GM12878 (cell line): ENCODE results near the gene MPHOSPH9. TPM values are rescaled to one million over a fixed set of nuclear protein-coding genes. Genes with fewer than 3 reads are reported as not detected.

Experiments
- ATAC-seq: fragments of 200-7000 bp; cut with Tn5 transposase; 3 replicates; pipeline ENCODE4 v1.9.1; 2020; ENCODE audit warnings: mild to moderate bottlenecking, moderate library complexity
- BruUV-seq: library from RNA; stranded (reverse); fragments of 400-500 nt; replicated peaks from 2 replicates; lab custom pipeline; 2021; lab: Mats Ljungman, UMichigan
- CTCF ChIA-PET: fragments of 300-600 bp; sonication (Branson Sonifier 250); formaldehyde crosslinking; extraction: SDS; loops from one replicate; lab custom pipeline; 2021; ENCODE audit warnings: inconsistent platforms; lab: Yijun Ruan, JAX
- POLR2A ChIA-PET: fragments of 350-600 bp; formaldehyde crosslinking; extraction: SDS; loops from one replicate; lab custom pipeline; 2021; ENCODE audit warnings: inconsistent platforms; lab: Charles Lee
- RAD21 ChIA-PET: fragments of 300-600 bp; sonication (Branson Sonifier 250); formaldehyde crosslinking; loops from one replicate; lab custom pipeline; 2023; ENCODE audit warnings: antibody characterized with exemption; ENCODE audit not compliant: unreplicated experiment; lab: Charles Lee
- SMC1A ChIA-PET: fragments of 300-600 bp; sonication (Branson Sonifier 250); formaldehyde crosslinking; loops from one replicate; lab custom pipeline; 2023; ENCODE audit not compliant: unreplicated experiment, uncharacterized antibody; lab: Charles Lee
- DNase-seq: peaks from one replicate; pipeline ENCODE4 v3.0.0-alpha.2; 2011; ENCODE audit warnings: low read depth, low spot score
- FAIRE-seq: peaks from 3 replicates; lab custom pipeline; 2011; peaks lifted over from hg19 to GRCh38; lab: Jason Lieb, UNC
- H2AFZ ChIP-seq: 2 replicates; pipeline ENCODE4 v1.6.0; 2011; ENCODE audit warnings: low read depth, low read length, control low read depth; ENCODE audit not compliant: control insufficient read depth
- H3K27ac ChIP-seq: 2 replicates; pipeline ENCODE4 v1.5.1; 2011; ENCODE audit warnings: control low read depth; ENCODE audit not compliant: control insufficient read depth, insufficient read depth
- H3K27me3 ChIP-seq, 2 experiments: replicated peaks in 1 of 2; 2 replicates each; pipeline versions ENCODE4 v1.6.0 to v1.6.1; 2011; ENCODE audit warnings: low read length in 1 of 2; ENCODE audit not compliant: control insufficient read depth in 2 of 2, insufficient read depth in 2 of 2
- H3K36me3 ChIP-seq, 2 experiments: 2 replicates each; pipeline ENCODE4 v1.5.1; 2011; ENCODE audit warnings: low read length in 1 of 2; ENCODE audit not compliant: control insufficient read depth in 2 of 2, insufficient read depth in 2 of 2
- H3K4me1 ChIP-seq: 2 replicates; pipeline ENCODE4 v1.6.1; 2011; ENCODE audit warnings: mild to moderate bottlenecking, low read length, moderate library complexity, mixed read lengths; ENCODE audit not compliant: control insufficient read depth, insufficient read depth
- H3K4me2 ChIP-seq: 2 replicates; pipeline ENCODE4 v1.6.0; 2011; ENCODE audit warnings: control low read depth; ENCODE audit not compliant: control insufficient read depth, insufficient read depth
- H3K4me3 ChIP-seq: fragments of 200-600 bp; sonication (generic); 2 replicates; pipeline ENCODE4 v1.5.1; 2016
- H3K79me2 ChIP-seq: 2 replicates; pipeline ENCODE4 v1.6.0; 2011; ENCODE audit warnings: low read length; ENCODE audit not compliant: control insufficient read depth, insufficient read depth
- H3K9ac ChIP-seq: 2 replicates; pipeline ENCODE4 v1.8.0; 2011; ENCODE audit warnings: low read length, control low read depth, mixed read lengths; ENCODE audit not compliant: control insufficient read depth, insufficient read depth
- H3K9me3 ChIP-seq: replicated peaks from 3 replicates; pipeline ENCODE4 v1.5.1; 2011; ENCODE audit warnings: mild to moderate bottlenecking, low read length; ENCODE audit not compliant: control insufficient read depth, insufficient read depth
- H4K20me1 ChIP-seq: 2 replicates; pipeline ENCODE4 v1.6.0; 2011; ENCODE audit not compliant: control insufficient read depth, insufficient read depth
- CBX3 ChIP-seq: fragments of 200-600 bp; sonication (generic); IDR thresholded peaks from 2 replicates; pipeline ENCODE4 v1.6.1; 2016; ENCODE audit warnings: low read depth, borderline replicate concordance
- EGR1 ChIP-seq, 2 experiments: IDR thresholded peaks; 1 replicate in 1 of 2; 2 replicates in 1 of 2; pipeline ENCODE4 v1.6.1; 2011 to 2012; ENCODE audit warnings: low read depth in 2 of 2, low read length in 2 of 2, borderline replicate concordance in 1 of 2, mild to moderate bottlenecking in 1 of 2, moderate library complexity in 1 of 2
- EZH2 ChIP-seq: IDR thresholded peaks from 2 replicates; pipeline ENCODE4 v1.6.1; 2012; ENCODE audit warnings: low read depth, mild to moderate bottlenecking, control low read depth, inconsistent platforms, low read length, borderline replicate concordance; ENCODE audit not compliant: control insufficient read depth
- FOXK2 ChIP-seq: fragments of 450-650 bp; IDR thresholded peaks from 2 replicates; pipeline ENCODE4 v1.6.1; 2017; ENCODE audit warnings: mild to moderate bottlenecking, moderate library complexity
- MXI1 ChIP-seq: fragments of 150-350 bp; IDR thresholded peaks from 2 replicates; pipeline ENCODE4 v1.6.1; 2011; ENCODE audit warnings: low read depth, mild to moderate bottlenecking, inconsistent platforms, low read length, improper control_type of control experiment
- MYB ChIP-seq: fragments of 150-350 bp; IDR thresholded peaks from 2 replicates; pipeline ENCODE4 v1.6.1; 2014; ENCODE audit warnings: mild to moderate bottlenecking, low read depth, low read length, borderline replicate concordance
- NFYA ChIP-seq: IDR thresholded peaks from 2 replicates; pipeline ENCODE4 v1.6.1; 2011; ENCODE audit warnings: low read depth, mild to moderate bottlenecking, low read length, improper control_type of control experiment, borderline replicate concordance
- RAD21 ChIP-seq: IDR thresholded peaks from 2 replicates; pipeline ENCODE4 v1.6.1; 2011; ENCODE audit warnings: mild to moderate bottlenecking, low read depth, low read length, moderate library complexity; ENCODE audit not compliant: insufficient read depth
- RUNX3 ChIP-seq: IDR thresholded peaks from 2 replicates; pipeline ENCODE4 v1.6.1; 2012; ENCODE audit warnings: low read length, inconsistent platforms
- SREBF2 ChIP-seq: IDR thresholded peaks from 2 replicates; pipeline ENCODE4 v1.6.1; 2012; ENCODE audit warnings: mild to moderate bottlenecking, low read length
- STAT1 ChIP-seq: fragments of 450-650 bp; conservative IDR thresholded peaks from 2 replicates; pipeline ENCODE4 v1.6.1; 2014; ENCODE audit warnings: antibody characterized with exemption, mild to moderate bottlenecking
- YBX1 ChIP-seq: fragments of 450-650 bp; IDR thresholded peaks from 2 replicates; pipeline ENCODE4 v1.6.1; 2016; ENCODE audit warnings: antibody characterized with exemption
- ZZZ3 ChIP-seq: IDR thresholded peaks from 2 replicates; pipeline ENCODE4 v1.6.1; 2011; ENCODE audit warnings: low read depth; ENCODE audit not compliant: control insufficient read depth, insufficient read length
- WGBS: methylation state at CpG from one replicate; pipeline ENCODE4 v1.1.6; 2016; ENCODE audit warnings: low lambda C conversion rate; ENCODE audit not compliant: insufficient replicate concordance, insufficient coverage; ENCODE audit errors: missing lambda C conversion rate; 5-methylcytosine and 5-hydroxymethylcytosine counted together
- in situ Hi-C: fragments of 300-500 bp; cut with MboI; formaldehyde crosslinking; loops from 9 replicates; pipeline ENCODE4 v1.14.3; 2018; ENCODE audit warnings: mixed read lengths
- intact Hi-C: fragments of 100-400 bp; cut with micrococcal nuclease; formaldehyde crosslinking; loops from one replicate; pipeline ENCODE4 v1.14.2; 2022; ENCODE audit not compliant: unreplicated experiment
- polyA plus RNA-seq, 11 experiments: library from polyadenylated mRNA; depleted of rRNA in 4 of 11; unstranded in 6 of 11; stranded (reverse) in 5 of 11; fragments of >200 nt; fragmentation: Nextera tagmentation in 4 of 11; fragmentation: Illumina TruSeq in 1 of 11; extraction: Ambion mirVana in 4 of 11; extraction: Trizol in 1 of 11; gene quantifications; 1 replicate in 1 of 11; 2 replicates in 10 of 11; pipeline versions ENCODE4 v1.2.1 to v1.2.3, GENCODE V29; 2011 to 2016; ENCODE audit warnings: inconsistent platforms in 2 of 11, missing spikeins in 2 of 11, low read depth in 1 of 11
- total RNA-seq, 4 experiments: library from RNA; depleted of rRNA in 3 of 4; stranded (reverse); fragments of >200 nt in 3 of 4; fragmentation: Illumina TruSeq in 1 of 4; extraction: Trizol in 1 of 4; gene quantifications; 2 replicates each; pipeline versions ENCODE4 v1.2.1 to v1.2.3, GENCODE V29; 2013 to 2021
- TF ChIP-seq, protein P1 (sequence below): fragments of 150-350 bp; IDR thresholded peaks from 2 replicates; pipeline ENCODE4 v1.6.1; 2016; ENCODE audit warnings: low read depth, low read length
- TF ChIP-seq, protein P2 (sequence below): IDR thresholded peaks from 2 replicates; pipeline ENCODE4 v1.6.1; 2012; ENCODE audit warnings: low read length, inconsistent platforms
- TF ChIP-seq, protein P3 (sequence below): fragments of 450-650 bp; formaldehyde crosslinking; IDR thresholded peaks from 2 replicates; pipeline ENCODE4 v1.4.0; 2022; ENCODE audit warnings: mild to moderate bottlenecking, moderate library complexity

MPHOSPH9 gene
- total and polyA plus RNA-seq, 10 of the 15 experiments (the other 5 are each of a cell fraction or from before 2014, with no cell fraction given) = 11.5 to 72.2 (median 45.7) TPM

DNA sequence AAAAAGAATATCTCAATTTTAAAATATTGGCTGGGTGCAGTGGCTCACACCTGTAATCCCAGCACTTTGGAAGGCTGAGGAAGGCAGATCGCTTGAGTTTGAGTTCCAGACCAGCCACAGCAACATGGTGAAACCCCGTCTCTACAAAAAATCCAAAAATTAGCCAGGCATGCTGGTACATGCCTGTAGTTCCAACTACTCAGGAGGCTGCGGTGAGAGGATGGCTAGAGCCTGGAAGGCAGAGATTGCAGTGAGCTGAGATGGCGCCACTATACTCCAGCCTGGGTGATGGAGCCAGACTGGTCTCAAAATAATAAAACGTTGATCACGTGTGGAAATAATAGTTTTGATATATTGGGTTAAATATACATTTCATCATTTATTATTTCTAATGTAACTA, 6.0 kb upstream of the MPHOSPH9 start:
- in situ Hi-C loops = loop anchor here (25.0 kb wide), 1 partner anchor 377 kb away; no protein-coding TSS in a partner anchor
- Histone ChIP-seq H3K9ac (no peak overlapping the region), H3K4me2 (0 out of 2 replicates have a peak overlapping the region, but pooled peaks have one; percentile 90), H3K27ac (no peak overlapping the region), H3K27me3 (no peaks in the 10 kb centered on the region), H3K4me3 (no peak overlapping the region; the same call in 1 of the 2 replicates), H3K4me1 (peaks cover 39% of the 10 kb centered on the region), H4K20me1 (no peaks in the 10 kb centered on the region), H3K36me3 (peaks cover 0 to 6% of the 10 kb centered on the region in 2 experiments; a peak in 2 of 4 replicates), H2AFZ (no peak overlapping the region), H3K79me2 (peaks cover 56% of the 10 kb centered on the region), H3K9me3 (no peaks in the 10 kb centered on the region)
- CTCF ChIA-PET = interaction anchor here (0.9 to 5.1 kb wide), 23 partner anchors 9 to 422 kb away, joined by 3 to 72 read pairs (median 6); partner anchors contain the start of genes ARL6IP4 and OGFOD2
- FAIRE-seq = no peak
- SMC1A ChIA-PET = interaction anchor here (0.7 to 4.5 kb wide), 17 partner anchors 8 to 378 kb away, joined by 3 to 24 read pairs (median 5); no protein-coding TSS in a partner anchor
- POLR2A ChIA-PET = interaction anchor here (1.3 to 1.7 kb wide), 2 partner anchors 12 to 198 kb away, joined by 3 to 6 read pairs; no protein-coding TSS in a partner anchor
- WGBS = 95% methylated on average over 6 of the region's 6 CpGs
- intact Hi-C loops = loop anchor here (1.0 to 10.0 kb wide), 3 partner anchors 196 to 364 kb away; partner anchors contain the start of gene OGFOD2
- RAD21 ChIA-PET = interaction anchor here (0.9 to 4.5 kb wide), 10 partner anchors 10 to 380 kb away, joined by 3 to 50 read pairs (median 4); partner anchors contain the start of genes ARL6IP4 and OGFOD2
- ATAC-seq = no peak
- DNase-seq = no peak
- no TSS peak for BruUV-seq
- TF ChIP-seq, protein P1, sequence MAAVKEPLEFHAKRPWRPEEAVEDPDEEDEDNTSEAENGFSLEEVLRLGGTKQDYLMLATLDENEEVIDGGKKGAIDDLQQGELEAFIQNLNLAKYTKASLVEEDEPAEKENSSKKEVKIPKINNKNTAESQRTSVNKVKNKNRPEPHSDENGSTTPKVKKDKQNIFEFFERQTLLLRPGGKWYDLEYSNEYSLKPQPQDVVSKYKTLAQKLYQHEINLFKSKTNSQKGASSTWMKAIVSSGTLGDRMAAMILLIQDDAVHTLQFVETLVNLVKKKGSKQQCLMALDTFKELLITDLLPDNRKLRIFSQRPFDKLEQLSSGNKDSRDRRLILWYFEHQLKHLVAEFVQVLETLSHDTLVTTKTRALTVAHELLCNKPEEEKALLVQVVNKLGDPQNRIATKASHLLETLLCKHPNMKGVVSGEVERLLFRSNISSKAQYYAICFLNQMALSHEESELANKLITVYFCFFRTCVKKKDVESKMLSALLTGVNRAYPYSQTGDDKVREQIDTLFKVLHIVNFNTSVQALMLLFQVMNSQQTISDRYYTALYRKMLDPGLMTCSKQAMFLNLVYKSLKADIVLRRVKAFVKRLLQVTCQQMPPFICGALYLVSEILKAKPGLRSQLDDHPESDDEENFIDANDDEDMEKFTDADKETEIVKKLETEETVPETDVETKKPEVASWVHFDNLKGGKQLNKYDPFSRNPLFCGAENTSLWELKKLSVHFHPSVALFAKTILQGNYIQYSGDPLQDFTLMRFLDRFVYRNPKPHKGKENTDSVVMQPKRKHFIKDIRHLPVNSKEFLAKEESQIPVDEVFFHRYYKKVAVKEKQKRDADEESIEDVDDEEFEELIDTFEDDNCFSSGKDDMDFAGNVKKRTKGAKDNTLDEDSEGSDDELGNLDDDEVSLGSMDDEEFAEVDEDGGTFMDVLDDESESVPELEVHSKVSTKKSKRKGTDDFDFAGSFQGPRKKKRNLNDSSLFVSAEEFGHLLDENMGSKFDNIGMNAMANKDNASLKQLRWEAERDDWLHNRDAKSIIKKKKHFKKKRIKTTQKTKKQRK = no peak
- TF ChIP-seq NFYA (no peak), FOXK2 (no peak), ZZZ3 (no peak), RAD21 (no peak), STAT1 (no peak), RUNX3 (no peak), MXI1 (no peak), EGR1 (IDR thresholded peaks at IDR 0.05; ENCODE audit: borderline replicate concordance in 1 of 2, low read depth in 2 of 2, low read length in 2 of 2) (no peak), CBX3 (no peak), MYB (no peak), SREBF2 (no peak), YBX1 (no peak), EZH2 (no peak)
- TF ChIP-seq, protein P2, sequence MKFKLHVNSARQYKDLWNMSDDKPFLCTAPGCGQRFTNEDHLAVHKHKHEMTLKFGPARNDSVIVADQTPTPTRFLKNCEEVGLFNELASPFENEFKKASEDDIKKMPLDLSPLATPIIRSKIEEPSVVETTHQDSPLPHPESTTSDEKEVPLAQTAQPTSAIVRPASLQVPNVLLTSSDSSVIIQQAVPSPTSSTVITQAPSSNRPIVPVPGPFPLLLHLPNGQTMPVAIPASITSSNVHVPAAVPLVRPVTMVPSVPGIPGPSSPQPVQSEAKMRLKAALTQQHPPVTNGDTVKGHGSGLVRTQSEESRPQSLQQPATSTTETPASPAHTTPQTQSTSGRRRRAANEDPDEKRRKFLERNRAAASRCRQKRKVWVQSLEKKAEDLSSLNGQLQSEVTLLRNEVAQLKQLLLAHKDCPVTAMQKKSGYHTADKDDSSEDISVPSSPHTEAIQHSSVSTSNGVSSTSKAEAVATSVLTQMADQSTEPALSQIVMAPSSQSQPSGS = no peak
- TF ChIP-seq, protein P3, sequence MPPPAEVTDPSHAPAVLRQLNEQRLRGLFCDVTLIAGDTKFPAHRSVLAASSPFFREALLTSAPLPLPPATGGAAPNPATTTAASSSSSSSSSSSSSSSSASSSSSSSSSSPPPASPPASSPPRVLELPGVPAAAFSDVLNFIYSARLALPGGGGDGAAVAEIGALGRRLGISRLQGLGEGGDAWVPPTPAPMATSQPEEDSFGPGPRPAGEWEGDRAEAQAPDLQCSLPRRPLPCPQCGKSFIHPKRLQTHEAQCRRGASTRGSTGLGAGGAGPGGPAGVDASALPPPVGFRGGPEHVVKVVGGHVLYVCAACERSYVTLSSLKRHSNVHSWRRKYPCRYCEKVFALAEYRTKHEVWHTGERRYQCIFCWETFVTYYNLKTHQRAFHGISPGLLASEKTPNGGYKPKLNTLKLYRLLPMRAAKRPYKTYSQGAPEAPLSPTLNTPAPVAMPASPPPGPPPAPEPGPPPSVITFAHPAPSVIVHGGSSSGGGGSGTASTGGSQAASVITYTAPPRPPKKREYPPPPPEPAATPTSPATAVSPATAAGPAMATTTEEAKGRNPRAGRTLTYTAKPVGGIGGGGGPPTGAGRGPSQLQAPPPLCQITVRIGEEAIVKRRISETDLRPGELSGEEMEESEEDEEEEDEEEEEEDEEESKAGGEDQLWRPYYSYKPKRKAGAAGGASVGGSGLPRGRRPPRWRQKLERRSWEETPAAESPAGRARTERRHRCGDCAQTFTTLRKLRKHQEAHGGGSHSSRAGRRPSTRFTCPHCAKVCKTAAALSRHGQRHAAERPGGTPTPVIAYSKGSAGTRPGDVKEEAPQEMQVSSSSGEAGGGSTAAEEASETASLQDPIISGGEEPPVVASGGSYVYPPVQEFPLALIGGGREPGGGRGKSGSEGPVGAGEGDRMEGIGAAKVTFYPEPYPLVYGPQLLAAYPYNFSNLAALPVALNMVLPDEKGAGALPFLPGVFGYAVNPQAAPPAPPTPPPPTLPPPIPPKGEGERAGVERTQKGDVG (CRISPR knock-in tag) = no peak
